Measurements from ENCODE around the gene MTREX. TPM values are rescaled to one million over a fixed set of nuclear protein-coding genes. Genes with fewer than 3 reads are reported as not detected.

The MTREX gene
- polyA plus RNA-seq, 1 donor (not counting 4 experiments of a cell fraction or from before 2014, with no cell fraction given) = 71.4 TPM

DNA sequence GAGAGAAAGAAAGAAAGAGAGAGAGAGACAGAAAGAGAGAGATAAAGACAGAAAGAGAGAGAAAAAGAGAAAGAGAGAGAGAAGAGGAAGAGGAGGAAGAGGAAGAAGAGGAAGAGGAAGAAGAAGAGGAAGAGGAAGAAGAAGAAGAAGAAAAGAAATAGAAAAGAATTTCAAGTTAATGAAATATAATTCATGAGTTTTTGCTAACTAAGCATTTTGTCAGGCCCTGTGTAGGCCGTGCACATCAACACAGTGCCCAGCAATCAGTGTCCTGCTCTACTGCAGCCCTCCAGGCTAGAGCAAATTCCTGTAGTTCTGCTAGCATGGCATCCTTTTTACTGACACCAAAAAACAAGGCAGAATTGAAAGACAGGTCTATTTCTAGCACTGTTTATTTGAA, 164.9 kb downstream of the MTREX start:
- H4K20me1 ChIP-seq (ENCODE audit: control insufficient read depth, extremely low read depth, insufficient read depth, low read length) = no peaks in the 10 kb centered on the region
- no peak overlapping the region for H3K27ac ChIP-seq (ENCODE audit: control insufficient read depth, insufficient read depth, low read length)
- no peaks in the 10 kb centered on the region for H3K36me3 ChIP-seq (ENCODE audit: control insufficient read depth in 2 of 2, extremely low read depth in 1 of 2, insufficient read depth in 2 of 2, low read length in 2 of 2)
- no peaks in the 10 kb centered on the region for H3K27me3 ChIP-seq (ENCODE audit: control insufficient read depth, extremely low read depth, insufficient read depth, low read length)
- FAIRE-seq (no peak), DNase-seq (ENCODE audit: low read depth, low spot score) (no peak)
- no peak overlapping the region for H2AFZ ChIP-seq (ENCODE audit: control insufficient read depth, low read length)
- dilution Hi-C loops (cut with MboI; ENCODE audit: extremely low pct_ligation_motif_present, low sequenced_read_pairs) = no loop called here
- no peaks in the 10 kb centered on the region for H3K9me3 ChIP-seq (ENCODE audit: control insufficient read depth, low read depth, low read length)
- TF ChIP-seq EZH2 (IDR thresholded peaks at IDR 0.05; ENCODE audit: low read length) = no peak
- TF ChIP-seq, protein P1, sequence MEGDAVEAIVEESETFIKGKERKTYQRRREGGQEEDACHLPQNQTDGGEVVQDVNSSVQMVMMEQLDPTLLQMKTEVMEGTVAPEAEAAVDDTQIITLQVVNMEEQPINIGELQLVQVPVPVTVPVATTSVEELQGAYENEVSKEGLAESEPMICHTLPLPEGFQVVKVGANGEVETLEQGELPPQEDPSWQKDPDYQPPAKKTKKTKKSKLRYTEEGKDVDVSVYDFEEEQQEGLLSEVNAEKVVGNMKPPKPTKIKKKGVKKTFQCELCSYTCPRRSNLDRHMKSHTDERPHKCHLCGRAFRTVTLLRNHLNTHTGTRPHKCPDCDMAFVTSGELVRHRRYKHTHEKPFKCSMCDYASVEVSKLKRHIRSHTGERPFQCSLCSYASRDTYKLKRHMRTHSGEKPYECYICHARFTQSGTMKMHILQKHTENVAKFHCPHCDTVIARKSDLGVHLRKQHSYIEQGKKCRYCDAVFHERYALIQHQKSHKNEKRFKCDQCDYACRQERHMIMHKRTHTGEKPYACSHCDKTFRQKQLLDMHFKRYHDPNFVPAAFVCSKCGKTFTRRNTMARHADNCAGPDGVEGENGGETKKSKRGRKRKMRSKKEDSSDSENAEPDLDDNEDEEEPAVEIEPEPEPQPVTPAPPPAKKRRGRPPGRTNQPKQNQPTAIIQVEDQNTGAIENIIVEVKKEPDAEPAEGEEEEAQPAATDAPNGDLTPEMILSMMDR (optimal IDR thresholded peaks at IDR 0.05 in 1 of 3, IDR thresholded peaks at IDR 0.05 in 1 of 3, conservative IDR thresholded peaks at IDR 0.05 in 1 of 3; ENCODE audit: extremely low read depth in 1 of 3, insufficient read depth in 2 of 3, low read length in 3 of 3) = no peak
- H3K9ac ChIP-seq (ENCODE audit: control insufficient read depth, extremely low read depth, insufficient read depth, low read length) = no peak overlapping the region
- no peak overlapping the region for H3K4me2 ChIP-seq (ENCODE audit: control insufficient read depth, extremely low read depth, insufficient read depth, low read depth, low read length)
- no peaks in the 10 kb centered on the region for H3K4me1 ChIP-seq (ENCODE audit: control insufficient read depth, extremely low read depth, insufficient read depth, low read length)
- H3K9me1 ChIP-seq (ENCODE audit: control insufficient read depth, extremely low read depth, insufficient read depth, low read length) = no peaks in the 10 kb centered on the region
- H3K4me3 ChIP-seq (ENCODE audit: control insufficient read depth in 2 of 3, extremely low read depth in 1 of 3, insufficient read depth in 2 of 3, low read depth in 1 of 3, low read length in 3 of 3) = no peak overlapping the region
- no peaks in the 10 kb centered on the region for H3K79me2 ChIP-seq (ENCODE audit: control insufficient read depth, insufficient read depth, low read length)

Other genes starting within 250 kb of the MTREX start
- gene GZMA, start 205.3 kb upstream of the MTREX start, polyA plus RNA-seq = not detected in 3 replicates
- 20.3 to 40.1 TPM (median 28.9 TPM) in 3 replicates for gene GPX8, start 147.8 kb upstream of the MTREX start, polyA plus RNA-seq
- 0.03 TPM in 1 of 3 replicates, not detected in the others for gene CDC20B, start 134.8 kb upstream of the MTREX start, polyA plus RNA-seq
- 0.03 to 0.15 TPM in 2 of 3 replicates, not detected in the other for gene MCIDAS, start 80.7 kb upstream of the MTREX start, polyA plus RNA-seq
- 0.42 to 0.94 TPM (median 0.48 TPM) in 3 replicates for gene CCNO, start 74.4 kb upstream of the MTREX start, polyA plus RNA-seq
- gene DHX29, start 295 bp upstream of the MTREX start, polyA plus RNA-seq = 7.9 to 18.8 TPM (median 9.3 TPM) in 3 replicates
- gene PLPP1, start 227.0 kb downstream of the MTREX start, polyA plus RNA-seq = 12.8 to 13.5 TPM (median 13.2 TPM) in 3 replicates

All from keratinocyte (primary cell).